ENCODE measurements around the gene TFDP1. TPM values are rescaled to one million over a fixed set of nuclear protein-coding genes. Genes with fewer than 3 reads are reported as not detected.
A peak's percentile ranks its signal among the peaks of the same experiment; 100 is the strongest.

Gene TFDP1
- total and polyA plus RNA-seq, 5 donors from 2014 or later, result 31.1 to 64.3 (median 39.8) TPM

- no peak for ATAC-seq (ENCODE audit: low read depth in 2 of 2)
- Histone ChIP-seq H3K4me3 (ENCODE audit: low read depth, low read length) (no peak overlapping the region), H3K9me3 (ENCODE audit: control insufficient read depth in 2 of 2, low read length in 2 of 2) (no peaks in the 10 kb centered on the region), H3K27me3 (ENCODE audit: control insufficient read depth, insufficient read depth, low read length) (no peaks in the 10 kb centered on the region), H3K36me3 (ENCODE audit: control insufficient read depth, insufficient read depth, low read length) (no peaks in the 10 kb centered on the region), H3K4me1 (ENCODE audit: control insufficient read depth, insufficient read depth, low read length, poor library complexity, severe bottlenecking) (no peaks in the 10 kb centered on the region), H3K27ac (ENCODE audit: insufficient read depth, low read length, poor library complexity, severe bottlenecking) (no peak overlapping the region)
- Mint-ChIP-seq H3K4me1 (peaks cover 0 to 12% (median 5%) of the 10 kb centered on the region in 4 donors), H3K9me3 (peaks cover 0 to 3% (median 0%) of the 10 kb centered on the region in 7 donors), H3K36me3 (peaks cover 7% of the 10 kb centered on the region), H3K27me3 (no peaks in the 10 kb centered on the region), H3K27ac (peak overlapping the region in 2 of 3 donors; percentile 51 to 59), H3K4me3 (no peak overlapping the region)
- no peak for DNase-seq
Observed at GRCh38 chr13:113605461-113605860, 20.9 kb downstream of the TFDP1 start.

- no peaks in the 10 kb centered on the region for H3K27me3 ChIP-seq (ENCODE audit: control insufficient read depth, insufficient read depth, low read length)
- no peaks in the 10 kb centered on the region for H3K4me1 ChIP-seq (ENCODE audit: control insufficient read depth, insufficient read depth, low read length, poor library complexity, severe bottlenecking)
- Mint-ChIP-seq H3K4me3 (no peak overlapping the region), H3K36me3 (peaks cover 10% of the 10 kb centered on the region), H3K27ac (peak overlapping the region in 1 of 3 donors; percentile 51), H3K27me3 (no peaks in the 10 kb centered on the region), H3K4me1 (peaks cover 0 to 10% (median 5%) of the 10 kb centered on the region in 4 donors), H3K9me3 (peaks cover 0 to 3% (median 0%) of the 10 kb centered on the region in 7 donors)
- ATAC-seq (ENCODE audit: low read depth in 2 of 2), result no peak
- H3K27ac ChIP-seq (ENCODE audit: insufficient read depth, low read length, poor library complexity, severe bottlenecking), result no peak overlapping the region
- H3K9me3 ChIP-seq (ENCODE audit: control insufficient read depth in 2 of 2, low read length in 2 of 2), result no peaks in the 10 kb centered on the region
- no peak for DNase-seq
- H3K4me3 ChIP-seq (ENCODE audit: low read depth, low read length), result no peak overlapping the region
- H3K36me3 ChIP-seq (ENCODE audit: control insufficient read depth, insufficient read depth, low read length), result peaks cover 2% of the 10 kb centered on the region
Observed at GRCh38 chr13:113605866-113606438, 21.4 kb downstream of the TFDP1 start.

DNA sequence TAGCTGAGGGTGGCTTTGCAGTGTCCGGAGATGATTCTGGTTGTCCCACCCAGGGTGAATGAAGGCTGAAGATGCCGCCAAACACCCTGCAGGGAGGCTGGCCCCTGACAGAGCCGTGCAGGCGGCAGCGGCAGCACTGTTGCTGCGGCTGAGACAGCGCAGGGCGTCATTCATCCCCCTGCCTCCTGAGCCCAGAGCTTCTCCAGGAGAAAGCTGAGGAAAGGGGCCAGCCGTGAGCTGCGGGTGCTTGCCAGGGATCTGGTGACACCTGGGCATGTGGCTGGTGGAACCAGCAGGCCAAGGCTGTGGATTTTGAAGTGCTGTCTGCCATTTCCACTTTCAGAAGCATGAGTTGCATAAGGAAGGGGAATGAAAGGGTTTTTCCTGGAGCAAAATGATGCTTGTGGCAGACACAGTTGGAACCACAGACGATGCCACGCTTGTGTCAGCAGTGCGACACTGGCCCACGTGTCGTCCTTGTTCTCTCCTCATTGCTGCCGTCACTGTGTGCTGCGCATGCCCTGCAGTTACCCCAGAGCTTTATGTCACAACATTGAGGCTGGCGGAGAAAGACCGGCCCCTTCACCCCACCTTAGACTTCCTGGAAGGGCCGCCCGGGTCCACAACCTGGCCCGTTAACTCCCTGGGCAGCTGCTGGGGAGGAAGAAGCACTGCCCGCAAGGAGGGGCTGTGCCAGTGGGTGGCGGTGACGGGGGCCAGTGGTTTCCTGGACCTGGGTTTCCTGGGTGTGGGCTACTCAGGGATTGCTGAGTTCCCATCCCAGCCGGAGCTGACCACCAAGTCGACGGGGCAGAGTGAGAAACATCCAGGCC is 22.7 kb downstream of the TFDP1 start:
- H3K27me3 Mint-ChIP-seq, result no peaks in the 10 kb centered on the region

GRCh38 chr13:113607889-113608635 is 23.5 kb downstream of the TFDP1 start:
- no peak overlapping the region for H3K4me3 Mint-ChIP-seq
- no peak overlapping the region for H3K27ac ChIP-seq (ENCODE audit: insufficient read depth, low read length, poor library complexity, severe bottlenecking)
- no peaks in the 10 kb centered on the region for H3K4me1 ChIP-seq (ENCODE audit: control insufficient read depth, insufficient read depth, low read length, poor library complexity, severe bottlenecking)

More for the DNA sequence above, 22.7 kb downstream of the TFDP1 start:
- peaks cover 13% of the 10 kb centered on the region for H3K36me3 ChIP-seq (ENCODE audit: control insufficient read depth, insufficient read depth, low read length)
- no peaks in the 10 kb centered on the region for H3K27me3 ChIP-seq (ENCODE audit: control insufficient read depth, insufficient read depth, low read length)
- H3K4me1 ChIP-seq (ENCODE audit: control insufficient read depth, insufficient read depth, low read length, poor library complexity, severe bottlenecking), result no peaks in the 10 kb centered on the region
- no peaks in the 10 kb centered on the region for H3K9me3 ChIP-seq (ENCODE audit: control insufficient read depth in 2 of 2, low read length in 2 of 2)
- DNase-seq (no peak), ATAC-seq (ENCODE audit: low read depth in 2 of 2) (peak in 1 of 2 donors; percentile 25)
- H3K4me3 ChIP-seq (ENCODE audit: low read depth, low read length), result no peak overlapping the region
- Mint-ChIP-seq H3K4me1 (peaks cover 0 to 10% (median 3%) of the 10 kb centered on the region in 4 donors), H3K4me3 (no peak overlapping the region), H3K27ac (no peak overlapping the region), H3K9me3 (no peaks in the 10 kb centered on the region), H3K36me3 (peaks cover 19% of the 10 kb centered on the region)
- no peak overlapping the region for H3K27ac ChIP-seq (ENCODE audit: insufficient read depth, low read length, poor library complexity, severe bottlenecking)

GRCh38 chr13:113608967-113609533 is 24.5 kb downstream of the TFDP1 start:
- no peak overlapping the region for H3K4me3 ChIP-seq (ENCODE audit: low read depth, low read length)
- Mint-ChIP-seq H3K27ac (peak overlapping the region in 2 of 3 donors; percentile 35 to 42), H3K36me3 (peaks cover 24% of the 10 kb centered on the region), H3K9me3 (no peaks in the 10 kb centered on the region), H3K4me1 (peaks cover 0 to 5% (median 2%) of the 10 kb centered on the region in 4 donors), H3K4me3 (no peak overlapping the region), H3K27me3 (no peaks in the 10 kb centered on the region)
- no peak for DNase-seq
- no peaks in the 10 kb centered on the region for H3K4me1 ChIP-seq (ENCODE audit: control insufficient read depth, insufficient read depth, low read length, poor library complexity, severe bottlenecking)
- no peaks in the 10 kb centered on the region for H3K9me3 ChIP-seq (ENCODE audit: control insufficient read depth in 2 of 2, low read length in 2 of 2)
- no peak for ATAC-seq (ENCODE audit: low read depth in 2 of 2)
- H3K27me3 ChIP-seq (ENCODE audit: control insufficient read depth, insufficient read depth, low read length), result no peaks in the 10 kb centered on the region
- H3K27ac ChIP-seq (ENCODE audit: insufficient read depth, low read length, poor library complexity, severe bottlenecking), result no peak overlapping the region
- peaks cover 13% of the 10 kb centered on the region for H3K36me3 ChIP-seq (ENCODE audit: control insufficient read depth, insufficient read depth, low read length)

More at GRCh38 chr13:113607889-113608635, 23.5 kb downstream of the TFDP1 start:
- Histone ChIP-seq H3K27me3 (ENCODE audit: control insufficient read depth, insufficient read depth, low read length) (no peaks in the 10 kb centered on the region), H3K9me3 (ENCODE audit: control insufficient read depth in 2 of 2, low read length in 2 of 2) (no peaks in the 10 kb centered on the region), H3K36me3 (ENCODE audit: control insufficient read depth, insufficient read depth, low read length) (peaks cover 13% of the 10 kb centered on the region), H3K4me3 (ENCODE audit: low read depth, low read length) (no peak overlapping the region)
- ATAC-seq (ENCODE audit: low read depth in 2 of 2) (no peak), DNase-seq (no peak)
- H3K36me3 Mint-ChIP-seq, result peaks cover 24% of the 10 kb centered on the region
- H3K27ac Mint-ChIP-seq, result peak overlapping the region; percentile 35 to 62 (median 42)
- H3K27me3 Mint-ChIP-seq, result no peaks in the 10 kb centered on the region
- peaks cover 0 to 5% (median 2%) of the 10 kb centered on the region in 4 donors for H3K4me1 Mint-ChIP-seq
- H3K9me3 Mint-ChIP-seq, result no peaks in the 10 kb centered on the region

DNA sequence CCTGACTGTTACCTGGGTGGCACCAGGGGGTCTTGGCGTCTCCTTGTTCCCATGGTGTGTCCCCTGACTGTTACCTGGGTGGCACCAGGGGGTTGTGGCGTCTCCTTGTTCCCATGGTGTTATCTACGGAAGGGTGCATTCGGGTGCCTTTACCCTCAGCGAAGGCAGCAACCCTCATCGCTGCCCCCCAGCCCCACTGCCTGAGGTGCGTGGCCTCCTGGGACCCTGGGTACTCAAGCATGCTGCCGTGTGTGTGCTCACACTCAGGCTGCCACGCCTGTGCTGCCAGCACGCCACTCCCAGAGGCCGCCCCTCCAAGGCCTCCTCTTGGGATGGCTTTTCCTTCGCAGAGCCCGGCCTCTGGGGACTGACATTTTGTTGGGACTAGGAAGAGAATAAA is 25.1 kb downstream of the TFDP1 start:
- H3K27ac ChIP-seq (ENCODE audit: insufficient read depth, low read length, poor library complexity, severe bottlenecking), result no peak overlapping the region
- DNase-seq, result no peak
- H3K4me3 ChIP-seq (ENCODE audit: low read depth, low read length), result no peak overlapping the region
- H3K27me3 Mint-ChIP-seq, result no peaks in the 10 kb centered on the region
- no peak for ATAC-seq (ENCODE audit: low read depth in 2 of 2)
- H3K4me1 Mint-ChIP-seq, result peaks cover 0 to 5% (median 2%) of the 10 kb centered on the region in 4 donors
- H3K27ac Mint-ChIP-seq, result no peak overlapping the region
- H3K36me3 Mint-ChIP-seq, result peaks cover 24% of the 10 kb centered on the region
- no peaks in the 10 kb centered on the region for H3K27me3 ChIP-seq (ENCODE audit: control insufficient read depth, insufficient read depth, low read length)
- H3K4me3 Mint-ChIP-seq, result no peak overlapping the region
- no peaks in the 10 kb centered on the region for H3K4me1 ChIP-seq (ENCODE audit: control insufficient read depth, insufficient read depth, low read length, poor library complexity, severe bottlenecking)
- H3K36me3 ChIP-seq (ENCODE audit: control insufficient read depth, insufficient read depth, low read length), result peaks cover 13% of the 10 kb centered on the region
- no peaks in the 10 kb centered on the region for H3K9me3 Mint-ChIP-seq
- no peaks in the 10 kb centered on the region for H3K9me3 ChIP-seq (ENCODE audit: control insufficient read depth in 2 of 2, low read length in 2 of 2)

DNA sequence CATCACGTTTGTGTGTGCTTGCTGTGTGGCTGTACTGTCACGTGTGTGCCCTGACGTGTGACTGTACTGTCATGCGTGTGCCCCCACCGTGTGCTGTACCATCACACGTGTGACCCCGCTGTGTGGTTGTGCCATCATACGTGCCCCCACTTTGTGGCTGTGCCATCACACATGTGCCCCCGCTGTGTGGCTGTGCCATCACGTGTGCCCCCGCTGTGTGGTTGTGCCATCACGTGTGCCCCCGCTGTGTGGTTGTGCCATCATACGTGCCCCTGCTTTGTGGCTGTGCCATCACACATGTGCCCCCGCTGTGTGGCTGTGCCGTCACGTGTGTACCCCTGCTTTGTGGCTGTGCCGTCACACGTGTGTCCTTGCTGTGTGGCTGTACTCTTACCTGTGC is 25.7 kb downstream of the TFDP1 start:
- Histone ChIP-seq H3K4me3 (ENCODE audit: low read depth, low read length) (no peak overlapping the region), H3K4me1 (ENCODE audit: control insufficient read depth, insufficient read depth, low read length, poor library complexity, severe bottlenecking) (no peaks in the 10 kb centered on the region), H3K27me3 (ENCODE audit: control insufficient read depth, insufficient read depth, low read length) (no peaks in the 10 kb centered on the region), H3K27ac (ENCODE audit: insufficient read depth, low read length, poor library complexity, severe bottlenecking) (no peak overlapping the region), H3K9me3 (ENCODE audit: control insufficient read depth in 2 of 2, low read length in 2 of 2) (no peaks in the 10 kb centered on the region), H3K36me3 (ENCODE audit: control insufficient read depth, insufficient read depth, low read length) (peaks cover 13% of the 10 kb centered on the region)
- Mint-ChIP-seq H3K36me3 (peaks cover 21% of the 10 kb centered on the region), H3K4me1 (peaks cover 0 to 5% (median 0%) of the 10 kb centered on the region in 4 donors), H3K9me3 (no peaks in the 10 kb centered on the region), H3K27me3 (no peaks in the 10 kb centered on the region), H3K27ac (peak overlapping the region in 2 of 3 donors; percentile 5 to 32), H3K4me3 (no peak overlapping the region)
- no peak for ATAC-seq (ENCODE audit: low read depth in 2 of 2)
- no peak for DNase-seq

Measured in CD4-positive, CD25-positive, alpha-beta regulatory T cell (primary cell).